Cardiac fibroblast (primary cell): ENCODE results near the gene MUC6.

Source experiments
- DNase-seq, 2 donors: peaks; one replicate each; pipeline versions ENCODE4 v3.0.0 to v3.0.0-alpha.2; 2010; ENCODE audit warnings: low read depth in 2 of 2
- H3K4me3 ChIP-seq, 2 donors: replicated peaks in 1 of 2; 1 replicate in 1 of 2; 2 replicates in 1 of 2; pipeline ENCODE4 v1.5.1; 2011; ENCODE audit warnings: low read depth in 2 of 2, low read length in 2 of 2, mild to moderate bottlenecking in 2 of 2, moderate library complexity in 1 of 2
- TF ChIP-seq, protein P1 (sequence below): IDR thresholded peaks from one replicate; pipeline ENCODE4 v1.5.1; 2011; ENCODE audit warnings: low read depth, mild to moderate bottlenecking, low read length, inconsistent platforms

Gene MUC6

DNA sequence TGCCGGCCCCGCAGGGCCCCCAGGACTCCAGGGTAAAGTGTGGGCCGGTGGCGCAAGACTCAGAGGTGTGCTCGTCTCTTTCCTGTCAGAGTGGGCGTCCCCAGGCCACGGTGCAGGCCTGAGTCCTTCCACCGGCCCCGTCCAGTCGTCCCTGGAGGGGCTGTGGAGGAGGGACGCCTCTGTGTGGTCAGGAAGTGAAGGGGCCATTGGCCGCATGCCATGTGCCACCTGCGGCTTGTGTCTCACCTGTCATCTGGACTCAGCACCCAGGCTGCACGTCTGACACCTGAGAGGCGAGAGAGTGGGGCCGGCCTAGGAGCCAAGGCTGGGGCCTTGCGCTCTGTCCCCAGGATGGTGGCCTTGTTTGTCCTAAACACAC lies 25.2 kb downstream of the MUC6 start:
- TF ChIP-seq, protein P1, sequence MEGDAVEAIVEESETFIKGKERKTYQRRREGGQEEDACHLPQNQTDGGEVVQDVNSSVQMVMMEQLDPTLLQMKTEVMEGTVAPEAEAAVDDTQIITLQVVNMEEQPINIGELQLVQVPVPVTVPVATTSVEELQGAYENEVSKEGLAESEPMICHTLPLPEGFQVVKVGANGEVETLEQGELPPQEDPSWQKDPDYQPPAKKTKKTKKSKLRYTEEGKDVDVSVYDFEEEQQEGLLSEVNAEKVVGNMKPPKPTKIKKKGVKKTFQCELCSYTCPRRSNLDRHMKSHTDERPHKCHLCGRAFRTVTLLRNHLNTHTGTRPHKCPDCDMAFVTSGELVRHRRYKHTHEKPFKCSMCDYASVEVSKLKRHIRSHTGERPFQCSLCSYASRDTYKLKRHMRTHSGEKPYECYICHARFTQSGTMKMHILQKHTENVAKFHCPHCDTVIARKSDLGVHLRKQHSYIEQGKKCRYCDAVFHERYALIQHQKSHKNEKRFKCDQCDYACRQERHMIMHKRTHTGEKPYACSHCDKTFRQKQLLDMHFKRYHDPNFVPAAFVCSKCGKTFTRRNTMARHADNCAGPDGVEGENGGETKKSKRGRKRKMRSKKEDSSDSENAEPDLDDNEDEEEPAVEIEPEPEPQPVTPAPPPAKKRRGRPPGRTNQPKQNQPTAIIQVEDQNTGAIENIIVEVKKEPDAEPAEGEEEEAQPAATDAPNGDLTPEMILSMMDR, result no peak
- no peak for DNase-seq
- no peak overlapping the region for H3K4me3 ChIP-seq

DNA sequence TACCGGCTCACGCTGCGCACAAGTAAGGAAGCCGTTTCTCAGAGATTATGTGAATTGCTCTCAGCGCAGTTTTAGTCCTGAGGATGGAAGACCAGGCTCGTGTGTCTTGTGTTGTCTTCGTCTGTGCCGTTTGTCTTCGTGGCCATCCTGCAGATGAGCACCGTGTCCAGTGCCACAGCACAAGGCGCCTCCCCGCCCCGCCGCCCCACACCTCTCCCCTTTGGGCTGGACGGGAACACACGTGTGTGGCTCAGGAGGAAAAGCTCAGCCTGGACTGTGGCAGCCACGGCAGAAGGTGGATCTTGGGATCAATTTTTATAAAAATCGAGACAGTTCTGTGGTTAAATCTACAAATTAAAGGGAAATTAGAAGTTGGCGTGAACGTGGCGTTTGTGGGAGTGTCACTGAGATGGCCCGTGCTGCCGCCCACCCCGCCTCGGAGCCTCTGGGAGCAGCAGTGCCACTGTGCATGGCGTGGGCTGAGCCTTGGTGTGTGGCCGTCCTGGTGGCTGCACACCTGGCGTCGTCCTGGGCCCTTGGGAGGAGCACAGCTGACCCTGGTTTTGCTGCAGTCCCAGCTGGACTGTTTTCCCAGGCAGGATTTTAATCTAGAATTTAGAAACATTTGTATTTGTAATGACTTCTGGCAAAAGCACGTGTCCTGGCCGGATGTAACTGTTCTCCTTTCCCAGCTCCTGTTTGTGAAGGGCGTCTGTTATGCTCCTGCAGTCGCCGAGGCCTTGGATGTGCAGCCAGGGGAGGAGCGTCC lies 25.8 kb downstream of the MUC6 start:
- H3K4me3 ChIP-seq, result no peak overlapping the region
- DNase-seq, result no peak
- TF ChIP-seq, protein P1, result no peak

DNA sequence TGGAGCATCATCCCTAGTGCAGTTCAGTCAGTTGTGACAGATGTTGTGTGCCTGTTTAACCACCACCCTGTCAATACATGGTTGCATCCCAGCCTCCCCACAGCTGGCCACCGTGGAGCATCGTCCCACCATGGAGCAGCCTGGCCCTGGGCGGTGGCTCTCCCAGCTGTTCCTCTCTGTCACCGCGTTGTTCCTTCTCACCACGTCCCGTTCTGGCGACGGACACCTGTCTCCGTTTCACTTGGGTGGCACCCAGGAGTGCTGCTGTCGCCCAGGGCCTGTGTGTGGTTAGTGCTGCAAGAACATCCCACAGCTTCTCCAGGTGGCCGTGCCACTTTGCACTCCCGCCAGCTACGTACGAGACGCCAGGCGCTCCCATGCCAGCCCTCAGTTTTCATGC lies 26.5 kb downstream of the MUC6 start:
- DNase-seq, result no peak
- TF ChIP-seq, protein P1, result no peak
- H3K4me3 ChIP-seq, result no peak overlapping the region

DNA sequence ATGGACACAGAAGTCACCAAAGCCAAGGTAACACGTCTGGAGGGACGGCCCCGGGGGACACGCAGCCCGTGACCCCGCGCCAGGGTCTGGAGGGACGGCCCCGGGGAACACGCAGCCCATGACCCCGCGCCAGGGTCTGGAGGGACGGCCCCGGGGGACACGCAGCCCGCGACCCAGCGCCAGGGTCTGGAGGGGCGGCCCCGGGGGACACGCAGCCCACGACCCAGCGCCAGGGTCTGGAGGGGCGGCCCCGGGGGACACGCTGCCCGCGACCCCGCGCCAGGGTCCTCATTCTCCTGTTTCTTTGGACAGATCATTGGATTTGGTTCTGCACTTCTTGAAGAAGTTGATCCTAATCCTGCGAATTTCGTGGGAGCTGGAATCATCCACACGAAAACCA lies 27.1 kb downstream of the MUC6 start:
- TF ChIP-seq, protein P1, result no peak
- DNase-seq, result no peak

DNA sequence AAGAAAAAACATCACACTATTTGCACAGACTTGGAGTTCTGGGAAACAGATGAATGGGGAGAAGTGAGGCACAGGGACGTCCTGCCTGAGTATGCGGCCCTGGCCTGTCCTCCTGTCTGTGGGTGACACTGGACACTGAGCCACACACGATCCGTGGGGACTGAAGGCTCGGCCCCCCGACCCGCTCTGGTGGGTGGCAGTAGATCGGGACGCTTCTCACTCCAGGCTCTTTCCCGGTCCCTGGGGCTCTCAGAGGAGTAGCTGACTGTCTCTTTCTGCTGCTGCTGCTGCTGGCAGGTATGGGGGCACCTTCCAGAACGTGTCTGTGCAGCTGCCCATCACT lies 27.7 kb downstream of the MUC6 start:
- DNase-seq, result no peak
- TF ChIP-seq, protein P1, result no peak

More for the DNA sequence above, 27.1 kb downstream of the MUC6 start:
- H3K4me3 ChIP-seq, result no peak overlapping the region

DNA sequence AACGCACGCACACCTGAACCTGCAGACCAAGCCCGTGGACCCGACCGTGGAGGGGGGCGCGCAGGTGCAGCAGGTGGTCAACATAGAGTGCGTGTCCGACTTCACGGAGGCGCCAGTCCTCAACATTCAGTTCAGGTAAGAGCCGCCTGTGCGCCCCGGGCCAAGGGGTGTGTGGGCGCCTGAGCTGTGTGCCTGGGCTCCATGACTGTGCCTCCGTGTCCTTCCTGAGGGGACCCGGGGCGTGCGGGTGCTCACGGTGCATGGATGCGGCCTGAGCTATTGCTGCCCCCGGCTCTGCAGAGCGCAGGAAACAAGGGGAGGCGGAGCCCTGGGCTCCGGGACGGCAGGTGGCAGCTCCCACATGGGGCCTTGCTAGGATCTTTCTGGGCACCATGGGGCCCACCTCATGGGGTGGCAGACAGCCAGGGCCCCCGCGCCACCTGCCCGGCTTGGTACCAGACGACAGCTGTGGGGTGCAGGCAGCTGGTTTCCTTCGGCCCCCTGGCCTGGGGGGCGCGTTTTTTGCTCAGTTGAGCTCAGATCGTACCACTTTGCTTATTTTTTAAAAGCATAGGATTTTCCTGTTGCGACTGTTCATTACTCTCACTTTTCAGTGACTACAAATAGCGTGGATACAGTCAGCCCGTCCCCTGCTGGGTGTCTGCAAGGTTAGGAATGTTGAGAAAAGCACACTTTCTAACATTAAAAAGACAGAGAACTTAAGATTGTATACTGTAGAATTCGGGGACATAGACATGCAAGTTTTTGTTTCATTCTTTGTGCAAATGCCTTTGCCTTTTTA lies 28.3 kb downstream of the MUC6 start:
- H3K4me3 ChIP-seq, result no peak overlapping the region
- TF ChIP-seq, protein P1, result no peak
- no peak for DNase-seq

More for the DNA sequence above, 27.7 kb downstream of the MUC6 start:
- H3K4me3 ChIP-seq, result no peak overlapping the region
